ENCODE measurements around the gene CIDEB.

CIDEB gene

GRCh38 chr14:24274101-24274543 lies 33.7 kb downstream of the CIDEB start:
- H3K4me1 ChIP-seq (ENCODE audit: insufficient read depth, low read length), result peaks cover 27% of the 10 kb centered on the region
- H3K27ac ChIP-seq (ENCODE audit: low read length), result no peak overlapping the region
- no peaks in the 10 kb centered on the region for H3K27me3 ChIP-seq (ENCODE audit: insufficient read depth, low read length, poor library complexity)
- H3K36me3 ChIP-seq (ENCODE audit: insufficient read depth, low read length), result no peaks in the 10 kb centered on the region
- TF ChIP-seq EZH2 (IDR thresholded peaks at IDR 0.05; ENCODE audit: borderline replicate concordance, low read depth, low read length, severe bottlenecking), result no peak
- TF ChIP-seq CTCF (IDR thresholded peaks at IDR 0.05; ENCODE audit: borderline replicate concordance, extremely low read depth, low read length, poor library complexity, severe bottlenecking), result no peak
- H3K4me2 ChIP-seq (ENCODE audit: insufficient read depth, low read length), result no peak overlapping the region
- no peak overlapping the region for H3K4me3 ChIP-seq (ENCODE audit: low read depth in 1 of 2, low read length in 2 of 2)
- no peaks in the 10 kb centered on the region for H3K9me3 ChIP-seq (ENCODE audit: insufficient read depth, low read length, severe bottlenecking)
- H3K9ac ChIP-seq (ENCODE audit: low read depth, low read length), result no peak overlapping the region
- no peak for ATAC-seq (ENCODE audit: insufficient read depth, low read depth)
- H3K79me2 ChIP-seq (ENCODE audit: insufficient read depth, low read length), result peaks cover 6% of the 10 kb centered on the region; the same call in 1 of the 2 replicates
- DNase-seq, result no peak
- H2AFZ ChIP-seq (ENCODE audit: low read depth, low read length), result no peak overlapping the region
- H4K20me1 ChIP-seq (ENCODE audit: insufficient read depth, low read length), result no peaks in the 10 kb centered on the region

- no peak for ATAC-seq (ENCODE audit: insufficient read depth, low read depth)
- Histone ChIP-seq H2AFZ (ENCODE audit: low read depth, low read length) (no peak overlapping the region), H3K79me2 (ENCODE audit: insufficient read depth, low read length) (peaks cover 6% of the 10 kb centered on the region; the same call in 1 of the 2 replicates), H3K9me3 (ENCODE audit: insufficient read depth, low read length, severe bottlenecking) (no peaks in the 10 kb centered on the region), H3K9ac (ENCODE audit: low read depth, low read length) (no peak overlapping the region), H3K4me1 (ENCODE audit: insufficient read depth, low read length) (peaks cover 27% of the 10 kb centered on the region), H3K4me2 (ENCODE audit: insufficient read depth, low read length) (no peak overlapping the region), H4K20me1 (ENCODE audit: insufficient read depth, low read length) (no peaks in the 10 kb centered on the region), H3K36me3 (ENCODE audit: insufficient read depth, low read length) (no peaks in the 10 kb centered on the region), H3K4me3 (ENCODE audit: low read depth in 1 of 2, low read length in 2 of 2) (no peak overlapping the region), H3K27me3 (ENCODE audit: insufficient read depth, low read length, poor library complexity) (no peaks in the 10 kb centered on the region), H3K27ac (ENCODE audit: low read length) (no peak overlapping the region)
- TF ChIP-seq EZH2 (IDR thresholded peaks at IDR 0.05; ENCODE audit: borderline replicate concordance, low read depth, low read length, severe bottlenecking) (no peak), CTCF (IDR thresholded peaks at IDR 0.05; ENCODE audit: borderline replicate concordance, extremely low read depth, low read length, poor library complexity, severe bottlenecking) (peak; percentile 17)
- no peak for DNase-seq
These were observed 34.3 kb downstream of the CIDEB start for GRCh38 chr14:24273422-24273998.

- peaks cover 6% of the 10 kb centered on the region; the same call in 1 of the 2 replicates for H3K79me2 ChIP-seq (ENCODE audit: insufficient read depth, low read length)
- no peak overlapping the region for H3K27ac ChIP-seq (ENCODE audit: low read length)
- peak overlapping the region; percentile 95; the same call in 1 of the 2 replicates for H3K9ac ChIP-seq (ENCODE audit: low read depth, low read length)
- H3K4me2 ChIP-seq (ENCODE audit: insufficient read depth, low read length), result peak overlapping the region; percentile 90; the same call in 1 of the 2 replicates
- H3K27me3 ChIP-seq (ENCODE audit: insufficient read depth, low read length, poor library complexity), result no peaks in the 10 kb centered on the region
- H3K36me3 ChIP-seq (ENCODE audit: insufficient read depth, low read length), result peaks cover 4% of the 10 kb centered on the region; the same call in 1 of the 2 replicates
- H4K20me1 ChIP-seq (ENCODE audit: insufficient read depth, low read length), result no peaks in the 10 kb centered on the region
- H2AFZ ChIP-seq (ENCODE audit: low read depth, low read length), result no peak overlapping the region
- H3K9me3 ChIP-seq (ENCODE audit: insufficient read depth, low read length, severe bottlenecking), result no peaks in the 10 kb centered on the region
- ATAC-seq (ENCODE audit: insufficient read depth, low read depth), result no peak
- H3K4me3 ChIP-seq (ENCODE audit: low read depth in 1 of 2, low read length in 2 of 2), result no peak overlapping the region
- TF ChIP-seq EZH2 (IDR thresholded peaks at IDR 0.05; ENCODE audit: borderline replicate concordance, low read depth, low read length, severe bottlenecking) (no peak), CTCF (IDR thresholded peaks at IDR 0.05; ENCODE audit: borderline replicate concordance, extremely low read depth, low read length, poor library complexity, severe bottlenecking) (no peak)
- DNase-seq, result no peak
- peaks cover 27% of the 10 kb centered on the region for H3K4me1 ChIP-seq (ENCODE audit: insufficient read depth, low read length)
These were observed 35.3 kb downstream of the CIDEB start for GRCh38 chr14:24272467-24272866.
